RWPE1 (cell line): Measurements from ENCODE around the gene AQP2.

ENCODE experiments used
- CTCF ChIA-PET: fragments of 350-600 bp; sonication (Branson Sonifier 250); formaldehyde crosslinking; extraction: SDS; loops from one replicate; lab custom pipeline; 2021; lab: Yijun Ruan, JAX
- POLR2A ChIA-PET: fragments of 400-600 bp; formaldehyde crosslinking; extraction: SDS; loops from one replicate; lab custom pipeline; 2020; ENCODE audit warnings: antibody characterized with exemption; ENCODE audit not compliant: low non-redundant PET; lab: Yijun Ruan, JAX
- DNase-seq: peaks from one replicate; pipeline ENCODE4 v3.0.0; 2012; ENCODE audit warnings: low spot score
- H3K27ac ChIP-seq: fragments of 450-650 bp; 2 replicates; pipeline ENCODE4 v1.5.1; 2017
- CTCF ChIP-seq: fragments of 450-650 bp; conservative IDR thresholded peaks from 2 replicates; pipeline ENCODE4 v1.5.1; 2017; ENCODE audit warnings: low read depth, mild to moderate bottlenecking

The AQP2 gene

GRCh38 chr12:49936925-49937324 is 13.6 kb upstream of the AQP2 start:
- ChIA-PET CTCF (interaction anchor here (1.0 kb wide), 1 partner anchor 70 kb away, joined by 4 read pairs; no protein-coding TSS in a partner anchor), POLR2A (no interaction called here)
- no peak for TF ChIP-seq CTCF

GRCh38 chr12:49937639-49938300 is 12.8 kb upstream of the AQP2 start:
- no peak for TF ChIP-seq CTCF
- peak overlapping the region; percentile 75 for H3K27ac ChIP-seq
- POLR2A ChIA-PET: no interaction called here

More at GRCh38 chr12:49936925-49937324, 13.6 kb upstream of the AQP2 start:
- H3K27ac ChIP-seq: no peak overlapping the region
- no peak for DNase-seq

DNA sequence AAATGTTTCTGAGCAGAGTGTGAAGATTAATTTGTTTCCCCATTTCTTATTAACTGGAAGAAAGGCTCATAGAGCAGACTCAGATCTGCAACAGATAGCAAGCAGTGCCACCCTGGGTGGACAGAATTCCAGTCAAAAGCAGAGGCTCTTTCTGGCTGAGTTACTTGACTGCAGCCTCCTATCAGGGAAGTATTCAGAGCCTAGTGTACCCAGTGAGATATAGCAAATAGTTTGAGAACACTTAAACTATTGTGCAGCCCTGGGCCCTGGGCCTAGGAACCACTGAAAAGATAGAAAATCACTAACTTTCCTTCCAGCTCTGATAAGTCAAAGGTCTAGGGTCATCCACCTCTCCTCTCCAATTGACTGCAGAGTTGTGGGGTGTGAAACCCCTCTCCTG is 11.2 kb upstream of the AQP2 start:
- ChIA-PET CTCF (interaction anchor here (0.6 kb wide), 1 partner anchor 11 kb away, joined by 4 read pairs; no protein-coding TSS in a partner anchor), POLR2A (no interaction called here)
- TF ChIP-seq CTCF: no peak
- H3K27ac ChIP-seq: no peak overlapping the region
- DNase-seq: no peak

More at GRCh38 chr12:49937639-49938300, 12.8 kb upstream of the AQP2 start:
- DNase-seq: peak; percentile 36
- CTCF ChIA-PET: interaction anchor here (0.6 to 1.0 kb wide), 3 partner anchors 70 to 1022 kb away, joined by 4 to 5 read pairs (median 4); no protein-coding TSS in a partner anchor

- POLR2A ChIA-PET: no interaction called here
- CTCF ChIA-PET: interaction anchor here (0.6 kb wide), 1 partner anchor 12 kb away, joined by 4 read pairs; no protein-coding TSS in a partner anchor
- no peak for DNase-seq
- no peak for TF ChIP-seq CTCF
- H3K27ac ChIP-seq: no peak overlapping the region
Measured at GRCh38 chr12:49939707-49940106, 10.8 kb upstream of the AQP2 start.

DNA sequence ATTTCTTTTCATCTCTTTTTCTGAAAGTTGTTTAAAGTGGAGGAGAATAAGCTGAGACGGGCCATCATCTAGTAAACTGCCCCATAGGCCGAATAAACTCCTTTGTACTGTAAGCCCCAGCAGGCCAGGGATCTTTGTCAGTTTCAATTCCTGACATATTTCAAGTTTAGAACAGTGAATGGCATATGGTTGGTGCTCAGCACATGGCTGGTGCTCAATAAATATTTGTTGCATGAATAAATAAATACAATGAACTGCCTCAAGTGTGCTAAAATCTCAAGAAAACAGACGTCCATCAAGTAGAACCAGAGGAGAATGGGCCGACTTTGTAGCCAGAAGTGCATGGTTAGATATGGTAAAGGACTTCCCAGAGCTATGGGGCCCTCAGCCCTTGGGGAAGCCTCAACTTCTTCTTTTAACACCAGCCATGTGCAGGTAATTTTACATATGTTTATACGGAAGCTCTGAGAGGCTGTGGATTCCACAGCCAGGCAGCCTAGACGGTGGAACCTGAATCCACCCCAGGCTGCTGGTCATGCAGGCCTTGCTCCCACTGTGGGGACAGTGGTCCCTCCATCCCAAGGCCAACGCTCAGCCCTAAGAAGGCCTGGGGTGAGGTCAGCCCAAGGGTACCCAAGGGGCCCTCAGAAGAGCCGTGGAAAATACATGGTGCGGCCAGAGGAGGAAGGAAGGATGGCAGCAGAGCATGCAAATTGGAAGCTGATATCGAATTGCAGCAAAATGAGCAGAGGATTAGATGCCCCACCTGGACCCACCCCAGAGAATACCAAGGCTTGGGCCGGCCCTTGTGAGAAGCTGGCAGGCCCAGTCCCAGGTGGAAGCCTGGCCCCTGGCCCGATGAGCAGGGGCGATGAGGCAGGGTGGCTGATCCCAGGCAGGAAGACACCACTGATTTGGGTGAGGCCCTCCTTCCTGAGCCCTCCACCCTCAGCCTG is 8.7 kb upstream of the AQP2 start:
- ChIA-PET CTCF (no interaction called here), POLR2A (no interaction called here)
- H3K27ac ChIP-seq: peak overlapping the region; percentile 25; the same call in 1 of the 2 replicates
- no peak for DNase-seq
- no peak for TF ChIP-seq CTCF

GRCh38 chr12:49942512-49942893 is 8.0 kb upstream of the AQP2 start:
- no peak for DNase-seq
- CTCF ChIA-PET: interaction anchor here (1.3 kb wide), 1 partner anchor 75 kb away, joined by 6 read pairs; no protein-coding TSS in a partner anchor
- peak overlapping the region; percentile 25 for H3K27ac ChIP-seq
- no peak for TF ChIP-seq CTCF
- POLR2A ChIA-PET: no interaction called here
